K562 (cell line): ENCODE data around the gene TOM1. TPM values are rescaled to one million over a fixed set of nuclear protein-coding genes. Genes with fewer than 3 reads are reported as not detected.

ENCODE experiments used
- ATF7 ChIP-seq: fragments of 450-650 bp; IDR thresholded peaks from 2 replicates; pipeline ENCODE4 v1.7.1; 2014; ENCODE audit warnings: mild to moderate bottlenecking, moderate library complexity
- C11orf30 ChIP-seq: fragments of 450-650 bp; IDR thresholded peaks from 2 replicates; pipeline ENCODE4 v1.6.1; 2016; ENCODE audit warnings: low read depth, mild to moderate bottlenecking
- KLF13 ChIP-seq: fragments of 450-650 bp; IDR thresholded peaks from 2 replicates; pipeline ENCODE4 v1.6.1; 2016; ENCODE audit warnings: missing genetic modification characterization, low read depth, mild to moderate bottlenecking, missing compliant biosample characterization, moderate library complexity, borderline replicate concordance
- NFRKB ChIP-seq: fragments of 450-650 bp; IDR thresholded peaks from 2 replicates; pipeline ENCODE4 v1.6.1; 2016; ENCODE audit warnings: low read depth
- NONO ChIP-seq, 2 experiments: fragments of 200-400 bp in 1 of 2; fragments of 450-650 bp in 1 of 2; formaldehyde crosslinking in 1 of 2; IDR thresholded peaks; 2 replicates each; pipeline ENCODE4 v1.6.1; 2017; ENCODE audit warnings: low read depth in 2 of 2, mild to moderate bottlenecking in 2 of 2, moderate library complexity in 2 of 2, low read length in 1 of 2
- PHF20 ChIP-seq: fragments of 450-650 bp; IDR thresholded peaks from 2 replicates; pipeline ENCODE4 v1.6.1; 2018; ENCODE audit not compliant: partially characterized antibody
- SMAD1 ChIP-seq: fragments of 150-350 bp; IDR thresholded peaks from 2 replicates; pipeline ENCODE4 v1.6.1; 2014; ENCODE audit warnings: low read length, low read depth; ENCODE audit not compliant: partially characterized antibody
- SMAD2 ChIP-seq: fragments of 150-350 bp; IDR thresholded peaks from 2 replicates; pipeline ENCODE4 v1.6.1; 2014; ENCODE audit warnings: low read depth, mild to moderate bottlenecking, low read length
- SRSF9 ChIP-seq: fragments of 200-400 bp; formaldehyde crosslinking; IDR thresholded peaks from 2 replicates; pipeline ENCODE4 v1.6.1; 2017; ENCODE audit warnings: low read depth, low read length, borderline replicate concordance
- TBP ChIP-seq: optimal IDR thresholded peaks from 2 replicates; pipeline ENCODE3; 2011; ENCODE audit warnings: low read depth, low read length, improper control_type of control experiment
- ZNF12 ChIP-seq: sonication (generic); formaldehyde crosslinking; IDR thresholded peaks from 2 replicates; pipeline ENCODE4 v1.4.0; 2020; ENCODE audit warnings: mild to moderate bottlenecking, missing genetic modification reagents
- ZNF146 ChIP-seq: IDR thresholded peaks from one replicate; pipeline ENCODE4 v1.6.1; 2018; ENCODE audit warnings: missing compliant biosample characterization; ENCODE audit not compliant: unreplicated experiment
- polyA plus RNA-seq, 8 experiments: library from polyadenylated mRNA; depleted of rRNA in 4 of 8; stranded (reverse) in 5 of 8; unstranded in 3 of 8; fragments of >200 nt; fragmentation: Nextera tagmentation in 2 of 8; fragmentation: Illumina TruSeq in 1 of 8; extraction: Ambion mirVana in 2 of 8; extraction: Trizol in 1 of 8; gene quantifications; 2 replicates each; pipeline versions ENCODE4 v1.2.1 to v1.2.3, GENCODE V29; 2011 to 2014; ENCODE audit warnings: inconsistent platforms in 1 of 8, missing spikeins in 1 of 8
- total RNA-seq, 7 experiments: library from RNA; depleted of rRNA in 6 of 7; stranded (reverse); fragments of >200 nt in 6 of 7; fragmentation: Illumina TruSeq in 2 of 7; extraction: Trizol in 2 of 7; gene quantifications; 2 replicates each; pipeline versions ENCODE4 v1.2.1 to v1.2.3, GENCODE V29; 2011 to 2021; ENCODE audit warnings: low replicate concordance in 1 of 7
- TF ChIP-seq, protein P1 (sequence below), 2 experiments: fragments of 150-350 bp in 1 of 2; IDR thresholded peaks; 2 replicates each; pipeline ENCODE4 v1.6.1; 2012 to 2016; ENCODE audit warnings: low read depth in 2 of 2, low read length in 2 of 2, mild to moderate bottlenecking in 1 of 2, moderate library complexity in 1 of 2
- TF ChIP-seq, protein P2 (sequence below): sonication (generic); formaldehyde crosslinking; IDR thresholded peaks from 2 replicates; pipeline ENCODE4 v1.8.0; 2023; ENCODE audit warnings: mild to moderate bottlenecking, missing genetic modification reagents
- TF ChIP-seq, protein P3 (sequence below), 3 experiments: fragments of 200-800 bp in 1 of 3; fragments of 250-450 bp in 1 of 3; fragments of 450-650 bp in 1 of 3; sonication (Bioruptor Pico) in 1 of 3; sonication (Bioruptor generic) in 1 of 3; formaldehyde crosslinking in 1 of 3; IDR thresholded peaks; 2 replicates each; pipeline versions ENCODE4 v1.6.1 to v1.8.0; 2016 to 2022; ENCODE audit warnings: mild to moderate bottlenecking in 2 of 3, missing genetic modification characterization in 2 of 3, missing compliant biosample characterization in 1 of 3, moderate library complexity in 1 of 3

Gene TOM1
- total and polyA plus RNA-seq, 9 of the 15 experiments (the other 6 are each of a cell fraction or from before 2014, with no cell fraction given) = 0.64 to 20.6 (median 12.0) TPM

DNA sequence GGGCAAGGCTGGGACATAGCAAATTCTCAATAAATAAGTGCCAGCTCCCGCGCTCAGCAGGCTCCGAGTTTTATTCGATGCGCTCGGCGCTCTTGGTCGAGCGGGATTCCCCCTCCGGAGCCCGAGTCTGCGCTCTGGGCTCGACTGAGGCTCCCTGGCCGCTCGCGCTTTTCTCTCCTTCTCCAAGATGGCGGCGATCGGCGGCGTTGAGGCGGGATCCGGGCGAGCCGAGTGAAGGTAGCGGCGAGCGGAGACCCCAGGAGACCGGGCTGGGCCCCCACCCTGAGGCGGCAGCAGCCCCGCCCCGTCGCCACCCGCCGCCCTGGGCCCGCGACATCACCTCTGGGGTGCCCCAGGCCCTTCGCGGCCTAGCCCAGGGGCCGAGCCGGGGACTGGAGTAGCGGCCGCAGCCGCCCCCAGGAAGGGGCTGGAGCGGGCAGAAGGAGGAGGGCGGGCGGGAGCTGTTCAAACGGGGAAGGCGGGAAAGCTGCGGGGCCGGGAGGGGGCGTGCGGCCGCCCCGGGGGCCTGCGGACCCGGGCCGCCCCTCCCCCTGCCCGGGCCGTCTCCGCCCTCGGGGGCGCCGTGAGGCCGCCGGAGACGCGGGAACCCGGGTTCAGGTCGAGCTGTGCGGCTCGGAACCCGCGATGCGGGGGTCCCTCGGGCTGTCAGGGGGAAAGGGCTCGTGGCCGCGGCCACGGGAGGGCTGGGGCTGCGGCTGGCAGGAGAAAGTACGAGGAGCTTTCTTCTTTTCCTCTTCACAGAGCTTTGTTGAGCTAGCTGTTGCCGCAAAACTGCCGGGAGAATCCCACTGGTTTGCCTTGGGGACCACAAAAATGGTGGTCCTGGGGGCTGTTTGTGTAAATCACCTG is 42.1 kb upstream of the TOM1 start, which contains the start of gene HMGXB4 (continued):
- TF ChIP-seq KLF13 = no peak
- no peak for TF ChIP-seq SRSF9
- TF ChIP-seq, protein P1, sequence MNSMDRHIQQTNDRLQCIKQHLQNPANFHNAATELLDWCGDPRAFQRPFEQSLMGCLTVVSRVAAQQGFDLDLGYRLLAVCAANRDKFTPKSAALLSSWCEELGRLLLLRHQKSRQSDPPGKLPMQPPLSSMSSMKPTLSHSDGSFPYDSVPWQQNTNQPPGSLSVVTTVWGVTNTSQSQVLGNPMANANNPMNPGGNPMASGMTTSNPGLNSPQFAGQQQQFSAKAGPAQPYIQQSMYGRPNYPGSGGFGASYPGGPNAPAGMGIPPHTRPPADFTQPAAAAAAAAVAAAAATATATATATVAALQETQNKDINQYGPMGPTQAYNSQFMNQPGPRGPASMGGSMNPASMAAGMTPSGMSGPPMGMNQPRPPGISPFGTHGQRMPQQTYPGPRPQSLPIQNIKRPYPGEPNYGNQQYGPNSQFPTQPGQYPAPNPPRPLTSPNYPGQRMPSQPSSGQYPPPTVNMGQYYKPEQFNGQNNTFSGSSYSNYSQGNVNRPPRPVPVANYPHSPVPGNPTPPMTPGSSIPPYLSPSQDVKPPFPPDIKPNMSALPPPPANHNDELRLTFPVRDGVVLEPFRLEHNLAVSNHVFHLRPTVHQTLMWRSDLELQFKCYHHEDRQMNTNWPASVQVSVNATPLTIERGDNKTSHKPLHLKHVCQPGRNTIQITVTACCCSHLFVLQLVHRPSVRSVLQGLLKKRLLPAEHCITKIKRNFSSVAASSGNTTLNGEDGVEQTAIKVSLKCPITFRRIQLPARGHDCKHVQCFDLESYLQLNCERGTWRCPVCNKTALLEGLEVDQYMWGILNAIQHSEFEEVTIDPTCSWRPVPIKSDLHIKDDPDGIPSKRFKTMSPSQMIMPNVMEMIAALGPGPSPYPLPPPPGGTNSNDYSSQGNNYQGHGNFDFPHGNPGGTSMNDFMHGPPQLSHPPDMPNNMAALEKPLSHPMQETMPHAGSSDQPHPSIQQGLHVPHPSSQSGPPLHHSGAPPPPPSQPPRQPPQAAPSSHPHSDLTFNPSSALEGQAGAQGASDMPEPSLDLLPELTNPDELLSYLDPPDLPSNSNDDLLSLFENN (IDR thresholded peaks at IDR 0.05; ENCODE audit: low read depth in 2 of 2, low read length in 2 of 2) = peak in 1 of 2 experiments; percentile 94; a peak in 2 of 4 replicates
- no peak for TF ChIP-seq NONO (IDR thresholded peaks at IDR 0.05; ENCODE audit: low read depth in 2 of 2, low read length in 1 of 2)
- peak; percentile 79 for TF ChIP-seq PHF20
- TF ChIP-seq, protein P2, sequence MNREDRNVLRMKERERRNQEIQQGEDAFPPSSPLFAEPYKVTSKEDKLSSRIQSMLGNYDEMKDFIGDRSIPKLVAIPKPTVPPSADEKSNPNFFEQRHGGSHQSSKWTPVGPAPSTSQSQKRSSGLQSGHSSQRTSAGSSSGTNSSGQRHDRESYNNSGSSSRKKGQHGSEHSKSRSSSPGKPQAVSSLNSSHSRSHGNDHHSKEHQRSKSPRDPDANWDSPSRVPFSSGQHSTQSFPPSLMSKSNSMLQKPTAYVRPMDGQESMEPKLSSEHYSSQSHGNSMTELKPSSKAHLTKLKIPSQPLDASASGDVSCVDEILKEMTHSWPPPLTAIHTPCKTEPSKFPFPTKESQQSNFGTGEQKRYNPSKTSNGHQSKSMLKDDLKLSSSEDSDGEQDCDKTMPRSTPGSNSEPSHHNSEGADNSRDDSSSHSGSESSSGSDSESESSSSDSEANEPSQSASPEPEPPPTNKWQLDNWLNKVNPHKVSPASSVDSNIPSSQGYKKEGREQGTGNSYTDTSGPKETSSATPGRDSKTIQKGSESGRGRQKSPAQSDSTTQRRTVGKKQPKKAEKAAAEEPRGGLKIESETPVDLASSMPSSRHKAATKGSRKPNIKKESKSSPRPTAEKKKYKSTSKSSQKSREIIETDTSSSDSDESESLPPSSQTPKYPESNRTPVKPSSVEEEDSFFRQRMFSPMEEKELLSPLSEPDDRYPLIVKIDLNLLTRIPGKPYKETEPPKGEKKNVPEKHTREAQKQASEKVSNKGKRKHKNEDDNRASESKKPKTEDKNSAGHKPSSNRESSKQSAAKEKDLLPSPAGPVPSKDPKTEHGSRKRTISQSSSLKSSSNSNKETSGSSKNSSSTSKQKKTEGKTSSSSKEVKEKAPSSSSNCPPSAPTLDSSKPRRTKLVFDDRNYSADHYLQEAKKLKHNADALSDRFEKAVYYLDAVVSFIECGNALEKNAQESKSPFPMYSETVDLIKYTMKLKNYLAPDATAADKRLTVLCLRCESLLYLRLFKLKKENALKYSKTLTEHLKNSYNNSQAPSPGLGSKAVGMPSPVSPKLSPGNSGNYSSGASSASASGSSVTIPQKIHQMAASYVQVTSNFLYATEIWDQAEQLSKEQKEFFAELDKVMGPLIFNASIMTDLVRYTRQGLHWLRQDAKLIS (CRISPR knock-in tag) = no peak; the same call in 1 of the 2 replicates
- no peak for TF ChIP-seq SMAD2
- TF ChIP-seq ATF7 = 0 out of 2 replicates have a peak, but pooled peaks have one; percentile 21
- TF ChIP-seq TBP = peak; percentile 88
- TF ChIP-seq ZNF146 = no peak
- 0 out of 2 replicates have a peak, but pooled peaks have one; percentile 47 for TF ChIP-seq ZNF12
- peak; percentile 44 for TF ChIP-seq C11orf30
- TF ChIP-seq, protein P3, sequence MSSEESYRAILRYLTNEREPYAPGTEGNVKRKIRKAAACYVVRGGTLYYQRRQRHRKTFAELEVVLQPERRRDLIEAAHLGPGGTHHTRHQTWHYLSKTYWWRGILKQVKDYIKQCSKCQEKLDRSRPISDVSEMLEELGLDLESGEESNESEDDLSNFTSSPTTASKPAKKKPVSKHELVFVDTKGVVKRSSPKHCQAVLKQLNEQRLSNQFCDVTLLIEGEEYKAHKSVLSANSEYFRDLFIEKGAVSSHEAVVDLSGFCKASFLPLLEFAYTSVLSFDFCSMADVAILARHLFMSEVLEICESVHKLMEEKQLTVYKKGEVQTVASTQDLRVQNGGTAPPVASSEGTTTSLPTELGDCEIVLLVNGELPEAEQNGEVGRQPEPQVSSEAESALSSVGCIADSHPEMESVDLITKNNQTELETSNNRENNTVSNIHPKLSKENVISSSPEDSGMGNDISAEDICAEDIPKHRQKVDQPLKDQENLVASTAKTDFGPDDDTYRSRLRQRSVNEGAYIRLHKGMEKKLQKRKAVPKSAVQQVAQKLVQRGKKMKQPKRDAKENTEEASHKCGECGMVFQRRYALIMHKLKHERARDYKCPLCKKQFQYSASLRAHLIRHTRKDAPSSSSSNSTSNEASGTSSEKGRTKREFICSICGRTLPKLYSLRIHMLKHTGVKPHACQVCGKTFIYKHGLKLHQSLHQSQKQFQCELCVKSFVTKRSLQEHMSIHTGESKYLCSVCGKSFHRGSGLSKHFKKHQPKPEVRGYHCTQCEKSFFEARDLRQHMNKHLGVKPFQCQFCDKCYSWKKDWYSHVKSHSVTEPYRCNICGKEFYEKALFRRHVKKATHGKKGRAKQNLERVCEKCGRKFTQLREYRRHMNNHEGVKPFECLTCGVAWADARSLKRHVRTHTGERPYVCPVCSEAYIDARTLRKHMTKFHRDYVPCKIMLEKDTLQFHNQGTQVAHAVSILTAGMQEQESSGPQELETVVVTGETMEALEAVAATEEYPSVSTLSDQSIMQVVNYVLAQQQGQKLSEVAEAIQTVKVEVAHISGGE (CRISPR knock-in tag; IDR thresholded peaks at IDR 0.05) = 0 out of 6 replicates have a peak, but pooled peaks of 1 of the 3 experiments have one; percentile 23
- no peak for TF ChIP-seq SMAD1
- peak; percentile 87 for TF ChIP-seq NFRKB
